GM12873 (cell line): ENCODE results near the gene IL6R.

ENCODE experiments used
- CTCF ChIP-seq: IDR thresholded peaks from 2 replicates; pipeline ENCODE4 v1.5.1; 2012; ENCODE audit warnings: low read depth, mild to moderate bottlenecking, moderate library complexity, low read length, control low read depth; ENCODE audit not compliant: insufficient read depth; ENCODE audit errors: missing control alignments

Gene IL6R

GRCh38 chr1:154476791-154477190 is 71.6 kb downstream of the IL6R start:
- TF ChIP-seq CTCF: no peak

GRCh38 chr1:154478013-154478412 is 72.9 kb downstream of the IL6R start:
- TF ChIP-seq CTCF: no peak

GRCh38 chr1:154478639-154479038 is 73.5 kb downstream of the IL6R start:
- TF ChIP-seq CTCF: peak; percentile 29

GRCh38 chr1:154479764-154480421 is 74.8 kb downstream of the IL6R start:
- TF ChIP-seq CTCF: peak; percentile 89

- TF ChIP-seq CTCF: no peak
Observed at GRCh38 chr1:154481053-154481452, 75.9 kb downstream of the IL6R start.

- TF ChIP-seq CTCF: no peak
Observed at GRCh38 chr1:154483941-154484803, 79.0 kb downstream of the IL6R start.

GRCh38 chr1:154485106-154485505 is 80.0 kb downstream of the IL6R start:
- no peak for TF ChIP-seq CTCF
